K562 (cell line): ENCODE measurements around the gene TRUB2. TPM values are rescaled to one million over a fixed set of nuclear protein-coding genes. Genes with fewer than 3 reads are reported as not detected.

Source experiments
- ATAC-seq: fragments of 200-7000 bp; cut with Tn5 transposase; 3 replicates; pipeline ENCODE4 v1.9.1; 2020; ENCODE audit warnings: moderate library complexity
- BruUV-seq: library from RNA; stranded (reverse); fragments of 400-500 nt; replicated peaks from 2 replicates; lab custom pipeline; 2021; lab: Mats Ljungman, UMichigan
- CTCF ChIA-PET: fragments of 300-600 bp; formaldehyde crosslinking; extraction: SDS; loops from one replicate; lab custom pipeline; 2021; ENCODE audit warnings: low intra/inter-chr PET ratio; lab: Yijun Ruan, JAX
- POLR2A ChIA-PET: fragments of 300-600, 350-650 bp; sonication (Branson Sonifier 250); formaldehyde crosslinking; extraction: SDS; loops from one replicate; lab custom pipeline; 2021; ENCODE audit warnings: antibody characterized with exemption, inconsistent platforms; lab: Yijun Ruan, JAX
- DNase-seq, 4 experiments: peaks; one replicate each; pipeline versions ENCODE4 v3.0.0 to v3.0.0-alpha.2; 2011 to 2018; ENCODE audit warnings: low spot score in 3 of 4, mixed read lengths in 3 of 4; ENCODE audit errors: extremely low read depth in 1 of 4
- FAIRE-seq: peaks from 2 replicates; lab custom pipeline; 2011; peaks lifted over from hg19 to GRCh38; lab: Jason Lieb, UNC
- H2AFZ ChIP-seq: 2 replicates; pipeline ENCODE4 v1.6.0; 2011; ENCODE audit warnings: low read depth, low read length, control low read depth, inconsistent platforms
- H3K27ac ChIP-seq: fragments of 200-600 bp; 3 replicates; pipeline ENCODE4 v1.8.0; 2011; ENCODE audit warnings: low read depth, mild to moderate bottlenecking, control low read depth, inconsistent platforms, low read length, moderate library complexity, mixed read lengths; ENCODE audit errors: extremely low read depth
- H3K27me3 ChIP-seq, 2 experiments: fragments of 300-600 bp in 1 of 2; 2 replicates in 1 of 2; 3 replicates in 1 of 2; pipeline versions ENCODE4 v1.6.0 to v1.8.0; 2011; ENCODE audit warnings: inconsistent platforms in 2 of 2, low read length in 2 of 2, mild to moderate bottlenecking in 1 of 2, mixed read lengths in 1 of 2, moderate library complexity in 1 of 2; ENCODE audit not compliant: control insufficient read depth in 2 of 2, insufficient read depth in 2 of 2
- H3K36me3 ChIP-seq: fragments of 300-600 bp; 3 replicates; pipeline ENCODE4 v1.8.0; 2011; ENCODE audit warnings: mild to moderate bottlenecking, low read length, inconsistent platforms; ENCODE audit not compliant: control insufficient read depth, insufficient read depth
- H3K4me1 ChIP-seq, 2 experiments: fragments of 200-600 bp in 1 of 2; replicated peaks in 1 of 2; 2 replicates in 1 of 2; 3 replicates in 1 of 2; pipeline versions ENCODE4 v1.5.1 to v1.8.0; 2011; ENCODE audit warnings: inconsistent platforms in 2 of 2, low read length in 2 of 2, mild to moderate bottlenecking in 1 of 2, mixed read lengths in 1 of 2, moderate library complexity in 1 of 2; ENCODE audit not compliant: control insufficient read depth in 2 of 2, insufficient read depth in 2 of 2
- H3K4me2 ChIP-seq: 2 replicates; pipeline ENCODE4 v1.6.1; 2011; ENCODE audit warnings: low read length, control low read depth, inconsistent platforms, mixed read lengths; ENCODE audit not compliant: insufficient read depth
- H3K4me3 ChIP-seq: fragments of 200-600 bp; sonication (generic), shearing (Covaris generic); 2 replicates; pipeline ENCODE4 v1.5.1; 2016; ENCODE audit warnings: control low read depth, inconsistent platforms
- H3K79me2 ChIP-seq: fragments of 200-600 bp; 3 replicates; pipeline ENCODE4 v1.8.0; 2011; ENCODE audit warnings: low read length, inconsistent platforms; ENCODE audit not compliant: control insufficient read depth, insufficient read depth
- H3K9ac ChIP-seq, 2 experiments: 2 replicates each; pipeline versions ENCODE4 v1.6.0 to v1.6.1; 2011; ENCODE audit warnings: low read depth in 2 of 2, low read length in 2 of 2, control low read depth in 1 of 2, inconsistent platforms in 1 of 2, mild to moderate bottlenecking in 1 of 2, mixed read lengths in 1 of 2; ENCODE audit not compliant: insufficient read depth in 1 of 2
- H3K9me1 ChIP-seq: one replicate; pipeline ENCODE4 v1.6.0; 2011; ENCODE audit warnings: inconsistent platforms, mild to moderate bottlenecking, low read length, moderate library complexity; ENCODE audit not compliant: control insufficient read depth, insufficient read depth
- H3K9me3 ChIP-seq: replicated peaks from 2 replicates; pipeline ENCODE4 v1.5.1; 2011; ENCODE audit warnings: low read depth, low read length, inconsistent platforms; ENCODE audit not compliant: control insufficient read depth, insufficient read depth
- H4K20me1 ChIP-seq: replicated peaks from 2 replicates; pipeline ENCODE4 v1.6.1; 2011; ENCODE audit warnings: low read length, inconsistent platforms, mixed read lengths; ENCODE audit not compliant: control insufficient read depth, insufficient read depth
- CAMTA2 ChIP-seq: fragments of 250-450 bp; sonication (Bioruptor Pico); conservative IDR thresholded peaks from 2 replicates; pipeline ENCODE4 v1.5.1; 2022
- CBX1 ChIP-seq: sonication (generic); IDR thresholded peaks from 2 replicates; pipeline ENCODE4 v1.6.1; 2016; ENCODE audit warnings: antibody characterized with exemption, low read depth, mild to moderate bottlenecking
- MECOM ChIP-seq: fragments of 250-450 bp; sonication (Bioruptor Pico); IDR thresholded peaks from 2 replicates; pipeline ENCODE4 v1.8.0; 2022; ENCODE audit warnings: inconsistent platforms
- POLR2A ChIP-seq: fragments of 450-650 bp; conservative IDR thresholded peaks from 2 replicates; pipeline ENCODE4 v1.6.1; 2016
- POLR2G ChIP-seq: fragments of 200-400 bp; formaldehyde crosslinking; IDR thresholded peaks from 2 replicates; pipeline ENCODE4 v1.6.1; 2017; ENCODE audit warnings: low read depth, mild to moderate bottlenecking, antibody characterized with exemption, low read length, moderate library complexity
- SP1 ChIP-seq: sonication (generic); formaldehyde crosslinking; IDR thresholded peaks from 2 replicates; pipeline ENCODE4 v1.8.1; 2022; ENCODE audit warnings: mild to moderate bottlenecking, missing genetic modification reagents
- TOE1 ChIP-seq, 2 experiments: fragments of 450-650 bp in 1 of 2; sonication (generic) in 1 of 2; formaldehyde crosslinking in 1 of 2; IDR thresholded peaks; 2 replicates each; pipeline versions ENCODE4 v1.7.1 to v1.8.0; 2016 to 2022; ENCODE audit warnings: borderline replicate concordance in 2 of 2, mild to moderate bottlenecking in 2 of 2, antibody characterized with exemption in 1 of 2, inconsistent platforms in 1 of 2, low read depth in 1 of 2, missing genetic modification reagents in 1 of 2, moderate library complexity in 1 of 2
- ZKSCAN1 ChIP-seq: fragments of 150-350 bp; IDR thresholded peaks from 2 replicates; pipeline ENCODE4 v1.6.1; 2016; ENCODE audit warnings: low read depth, low read length
- WGBS: fragments of 100-300 bp; shearing (Covaris generic); methylation state at CpG from one replicate; pipeline ENCODE4 v1.1.6; 2016; ENCODE audit warnings: low coverage, mixed read lengths; ENCODE audit not compliant: insufficient coverage; ENCODE audit errors: missing lambda C conversion rate; 5-methylcytosine and 5-hydroxymethylcytosine counted together
- in situ Hi-C: fragments of 300-500 bp; cut with MboI; formaldehyde crosslinking; loops from 4 replicates; pipeline ENCODE4 v1.15.0; 2018; ENCODE audit warnings: inconsistent platforms, mixed read lengths
- intact Hi-C: fragments of 100-400 bp; cut with micrococcal nuclease; formaldehyde crosslinking; loops from 2 replicates; pipeline ENCODE4 v1.14.2; 2022
- polyA plus RNA-seq, 8 experiments: library from polyadenylated mRNA; depleted of rRNA in 4 of 8; stranded (reverse) in 5 of 8; unstranded in 3 of 8; fragments of >200 nt; fragmentation: Nextera tagmentation in 2 of 8; fragmentation: Illumina TruSeq in 1 of 8; extraction: Ambion mirVana in 2 of 8; extraction: Trizol in 1 of 8; gene quantifications; 2 replicates each; pipeline versions ENCODE4 v1.2.1 to v1.2.3, GENCODE V29; 2011 to 2014; ENCODE audit warnings: inconsistent platforms in 1 of 8, missing spikeins in 1 of 8
- total RNA-seq, 7 experiments: library from RNA; depleted of rRNA in 6 of 7; stranded (reverse); fragments of >200 nt in 6 of 7; fragmentation: Illumina TruSeq in 2 of 7; extraction: Trizol in 2 of 7; gene quantifications; 2 replicates each; pipeline versions ENCODE4 v1.2.1 to v1.2.3, GENCODE V29; 2011 to 2021; ENCODE audit warnings: low replicate concordance in 1 of 7
- TF ChIP-seq, protein P1 (sequence below): sonication (generic); formaldehyde crosslinking; IDR thresholded peaks from 2 replicates; pipeline ENCODE4 v1.8.0; 2023; ENCODE audit warnings: missing genetic modification reagents, mild to moderate bottlenecking, borderline replicate concordance

The TRUB2 gene
- total and polyA plus RNA-seq, 9 of the 15 experiments (the other 6 are each of a cell fraction or from before 2014, with no cell fraction given), result 9.3 to 110 (median 63.0) TPM

DNA sequence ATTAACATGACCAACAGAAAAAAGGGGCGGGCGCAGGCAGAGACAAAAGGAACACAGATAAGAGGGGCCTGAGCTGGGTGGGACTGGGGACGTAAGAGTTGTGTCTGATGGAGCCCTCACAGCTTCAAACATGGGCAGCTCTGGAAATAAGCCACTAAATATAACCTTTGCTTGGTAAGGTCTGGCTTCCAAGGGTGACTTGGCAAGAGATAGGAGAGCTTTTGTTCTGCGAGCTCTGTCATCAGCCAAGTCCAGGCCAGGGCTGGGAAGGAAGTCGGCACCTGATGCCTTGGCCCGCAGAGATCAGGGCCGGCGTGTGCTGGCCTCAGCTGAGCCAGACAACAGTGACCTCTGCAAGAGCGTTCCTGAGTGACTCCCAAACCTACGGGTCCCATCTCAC is 11.8 kb downstream of the TRUB2 start:
- Histone ChIP-seq H3K9me1 (peaks cover 11% of the 10 kb centered on the region), H3K27ac (peak overlapping the region; percentile 13; the same call in 2 of the 3 replicates), H4K20me1 (0 out of 2 replicates have a peak, but pooled peaks cover 5% of the 10 kb centered on the region), H3K4me3 (no peak overlapping the region), H3K4me2 (no peak overlapping the region), H2AFZ (no peak overlapping the region), H3K9me3 (no peaks in the 10 kb centered on the region), H3K4me1 (peaks cover 28 to 30% of the 10 kb centered on the region in 2 experiments), H3K9ac (peak overlapping the region in 1 of 2 experiments; percentile 80; a peak in 2 of 4 replicates)
- no peak for DNase-seq
- ATAC-seq, result no peak
- in situ Hi-C loops (no loop called here), intact Hi-C loops (no loop called here)
- BruUV-seq, result no TSS peak
- WGBS, result 86% methylated on average over 10 of the region's 10 CpGs
- CTCF ChIA-PET, result interaction anchor here (0.5 kb wide), 1 partner anchor 18 kb away, joined by 3 read pairs; no protein-coding TSS in a partner anchor
- TF ChIP-seq CBX1 (no peak), POLR2G (0 out of 2 replicates have a peak, but pooled peaks have one; percentile 25), POLR2A (no peak), SP1 (CRISPR knock-in tag) (no peak), ZKSCAN1 (no peak), CAMTA2 (CRISPR knock-in tag) (no peak), MECOM (0 out of 2 replicates have a peak, but pooled peaks have one; percentile 25), TOE1 (IDR thresholded peaks at IDR 0.05; ENCODE audit: borderline replicate concordance) (no peak), TOE1 (CRISPR knock-in tag; IDR thresholded peaks at IDR 0.05; ENCODE audit: borderline replicate concordance, low read depth) (no peak)
- TF ChIP-seq, protein P1, sequence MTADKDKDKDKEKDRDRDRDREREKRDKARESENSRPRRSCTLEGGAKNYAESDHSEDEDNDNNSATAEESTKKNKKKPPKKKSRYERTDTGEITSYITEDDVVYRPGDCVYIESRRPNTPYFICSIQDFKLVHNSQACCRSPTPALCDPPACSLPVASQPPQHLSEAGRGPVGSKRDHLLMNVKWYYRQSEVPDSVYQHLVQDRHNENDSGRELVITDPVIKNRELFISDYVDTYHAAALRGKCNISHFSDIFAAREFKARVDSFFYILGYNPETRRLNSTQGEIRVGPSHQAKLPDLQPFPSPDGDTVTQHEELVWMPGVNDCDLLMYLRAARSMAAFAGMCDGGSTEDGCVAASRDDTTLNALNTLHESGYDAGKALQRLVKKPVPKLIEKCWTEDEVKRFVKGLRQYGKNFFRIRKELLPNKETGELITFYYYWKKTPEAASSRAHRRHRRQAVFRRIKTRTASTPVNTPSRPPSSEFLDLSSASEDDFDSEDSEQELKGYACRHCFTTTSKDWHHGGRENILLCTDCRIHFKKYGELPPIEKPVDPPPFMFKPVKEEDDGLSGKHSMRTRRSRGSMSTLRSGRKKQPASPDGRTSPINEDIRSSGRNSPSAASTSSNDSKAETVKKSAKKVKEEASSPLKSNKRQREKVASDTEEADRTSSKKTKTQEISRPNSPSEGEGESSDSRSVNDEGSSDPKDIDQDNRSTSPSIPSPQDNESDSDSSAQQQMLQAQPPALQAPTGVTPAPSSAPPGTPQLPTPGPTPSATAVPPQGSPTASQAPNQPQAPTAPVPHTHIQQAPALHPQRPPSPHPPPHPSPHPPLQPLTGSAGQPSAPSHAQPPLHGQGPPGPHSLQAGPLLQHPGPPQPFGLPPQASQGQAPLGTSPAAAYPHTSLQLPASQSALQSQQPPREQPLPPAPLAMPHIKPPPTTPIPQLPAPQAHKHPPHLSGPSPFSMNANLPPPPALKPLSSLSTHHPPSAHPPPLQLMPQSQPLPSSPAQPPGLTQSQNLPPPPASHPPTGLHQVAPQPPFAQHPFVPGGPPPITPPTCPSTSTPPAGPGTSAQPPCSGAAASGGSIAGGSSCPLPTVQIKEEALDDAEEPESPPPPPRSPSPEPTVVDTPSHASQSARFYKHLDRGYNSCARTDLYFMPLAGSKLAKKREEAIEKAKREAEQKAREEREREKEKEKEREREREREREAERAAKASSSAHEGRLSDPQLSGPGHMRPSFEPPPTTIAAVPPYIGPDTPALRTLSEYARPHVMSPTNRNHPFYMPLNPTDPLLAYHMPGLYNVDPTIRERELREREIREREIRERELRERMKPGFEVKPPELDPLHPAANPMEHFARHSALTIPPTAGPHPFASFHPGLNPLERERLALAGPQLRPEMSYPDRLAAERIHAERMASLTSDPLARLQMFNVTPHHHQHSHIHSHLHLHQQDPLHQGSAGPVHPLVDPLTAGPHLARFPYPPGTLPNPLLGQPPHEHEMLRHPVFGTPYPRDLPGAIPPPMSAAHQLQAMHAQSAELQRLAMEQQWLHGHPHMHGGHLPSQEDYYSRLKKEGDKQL (CRISPR knock-in tag), result no peak
- TF ChIP-seq, all 486 proteins: peak for 2
- no peaks in the 10 kb centered on the region for H3K27me3 ChIP-seq
- FAIRE-seq, result no peak
- POLR2A ChIA-PET, result interaction anchor here (0.6 to 5.1 kb wide), 12 partner anchors 10 to 1363 kb away, joined by 3 to 38 read pairs (median 6); partner anchors contain the start of gene SLC27A4
- peaks cover 61% of the 10 kb centered on the region for H3K36me3 ChIP-seq
- H3K79me2 ChIP-seq, result no peaks in the 10 kb centered on the region
